ENCODE results near the gene CNN3.
"Not testable (repeated sequence)": the region's sequence is repeated elsewhere in the genome, so short reads cannot be mapped to it uniquely, and the experiment has no call there.

Gene CNN3

DNA sequence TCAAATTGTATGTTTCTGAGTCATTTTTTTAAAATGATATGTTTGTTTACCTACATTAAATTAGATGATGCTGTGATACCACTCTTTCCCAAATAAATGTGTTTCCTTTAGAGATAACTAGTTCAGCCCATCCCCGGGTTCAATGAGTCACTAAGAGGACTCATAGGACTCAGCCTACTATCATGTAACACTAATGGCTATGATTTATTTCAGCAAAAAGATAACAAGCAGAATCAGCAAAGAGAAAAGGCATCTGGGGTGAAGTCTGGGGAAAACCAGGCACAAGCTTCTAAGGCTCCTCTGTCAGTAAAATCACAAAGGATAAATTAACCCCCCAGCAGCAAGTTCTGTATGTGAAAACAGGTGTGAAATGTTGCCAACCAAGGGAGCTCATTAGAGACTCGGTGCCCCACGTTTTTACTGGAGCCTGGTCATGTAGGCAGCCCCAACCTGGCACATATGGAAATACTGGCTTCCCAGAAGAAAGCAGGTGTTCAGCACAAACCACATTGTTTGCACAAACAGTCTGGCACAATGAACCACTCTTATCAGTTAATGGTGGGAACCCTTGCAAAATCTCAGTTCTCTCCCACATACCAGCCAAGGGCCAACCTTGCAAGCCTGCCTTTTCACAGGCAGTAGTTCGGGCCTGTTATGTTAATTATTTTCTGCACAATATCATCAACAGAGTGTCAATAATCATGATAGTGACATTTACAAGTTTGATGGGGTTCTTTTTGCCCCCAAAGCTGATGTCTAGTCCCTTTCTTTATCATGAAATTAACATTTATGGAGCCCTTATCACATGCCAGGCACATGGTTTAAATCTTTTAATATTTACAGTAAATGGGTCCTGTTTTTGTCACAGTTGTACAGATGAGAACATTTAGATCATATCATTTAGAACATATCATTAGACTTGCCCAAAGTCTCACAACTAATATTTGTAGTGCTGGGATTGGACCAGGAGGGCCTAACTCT is 23.1 kb upstream of the CNN3 start:
- no peak for DNase-seq

DNA sequence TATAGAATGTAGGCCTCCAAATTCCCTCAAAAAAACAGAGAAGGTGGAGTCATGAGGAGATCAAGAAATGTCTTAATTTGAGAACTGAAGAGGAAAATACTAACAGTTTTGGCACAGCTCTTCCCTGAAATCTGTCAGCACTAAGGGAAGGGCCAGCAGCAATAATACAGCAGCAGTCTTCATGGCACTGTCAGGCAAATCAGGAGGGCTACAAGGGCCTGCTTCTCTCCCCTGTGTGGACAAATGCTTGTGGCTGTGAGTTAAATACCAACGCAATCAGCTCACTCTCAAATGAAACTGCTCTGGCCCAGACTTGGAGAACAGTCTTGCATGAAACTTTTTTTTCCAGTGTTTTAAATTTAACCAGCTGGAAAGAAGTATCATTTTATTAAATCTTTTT is 20.5 kb upstream of the CNN3 start:
- no peak for DNase-seq

- DNase-seq: no peak
Observed at GRCh38 chr1:94946886-94947285, 20.0 kb upstream of the CNN3 start.

GRCh38 chr1:94942171-94943128 is 15.5 kb upstream of the CNN3 start:
- no peak for DNase-seq

- DNase-seq: not testable (repeated sequence)
Observed at GRCh38 chr1:94941480-94941879, 14.6 kb upstream of the CNN3 start.

DNA sequence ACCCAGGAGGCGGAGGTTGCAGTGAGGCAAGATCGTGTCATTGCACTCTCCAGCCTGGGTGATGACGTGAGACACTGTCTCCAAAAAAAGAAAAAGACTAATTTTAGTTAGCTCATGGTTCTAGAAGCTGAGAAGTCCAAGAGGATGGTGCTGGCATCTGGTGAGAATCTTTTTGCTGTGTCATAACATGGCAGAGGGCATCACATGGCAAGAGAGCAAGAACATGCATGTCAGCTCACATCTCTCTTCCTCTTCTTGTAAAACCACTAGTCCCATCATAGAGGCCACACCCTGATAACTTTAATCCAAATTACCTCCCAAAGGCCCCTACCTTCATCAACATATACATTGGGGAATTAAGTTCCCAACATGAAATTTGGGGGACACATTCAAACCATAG is 13.8 kb upstream of the CNN3 start:
- DNase-seq: no peak

DNA sequence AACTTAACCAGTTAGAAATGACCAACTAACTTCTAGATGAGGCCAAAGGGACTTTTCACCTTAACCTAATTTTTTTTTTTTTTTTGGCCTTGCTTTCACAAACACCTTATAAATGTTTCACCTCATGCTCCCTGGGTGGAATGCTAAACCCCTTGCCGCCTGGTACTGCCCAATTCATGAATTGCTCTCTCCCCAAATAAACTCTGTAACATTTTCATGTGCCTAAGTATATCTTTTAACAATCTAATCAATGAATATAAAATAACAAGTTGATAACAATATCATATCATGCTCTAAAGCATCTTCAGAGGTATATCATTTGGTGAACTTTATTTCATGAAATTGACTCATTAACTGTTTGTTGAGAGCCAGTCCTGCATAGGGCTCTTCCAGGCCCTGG is 10.9 kb upstream of the CNN3 start:
- no peak for DNase-seq

DNA sequence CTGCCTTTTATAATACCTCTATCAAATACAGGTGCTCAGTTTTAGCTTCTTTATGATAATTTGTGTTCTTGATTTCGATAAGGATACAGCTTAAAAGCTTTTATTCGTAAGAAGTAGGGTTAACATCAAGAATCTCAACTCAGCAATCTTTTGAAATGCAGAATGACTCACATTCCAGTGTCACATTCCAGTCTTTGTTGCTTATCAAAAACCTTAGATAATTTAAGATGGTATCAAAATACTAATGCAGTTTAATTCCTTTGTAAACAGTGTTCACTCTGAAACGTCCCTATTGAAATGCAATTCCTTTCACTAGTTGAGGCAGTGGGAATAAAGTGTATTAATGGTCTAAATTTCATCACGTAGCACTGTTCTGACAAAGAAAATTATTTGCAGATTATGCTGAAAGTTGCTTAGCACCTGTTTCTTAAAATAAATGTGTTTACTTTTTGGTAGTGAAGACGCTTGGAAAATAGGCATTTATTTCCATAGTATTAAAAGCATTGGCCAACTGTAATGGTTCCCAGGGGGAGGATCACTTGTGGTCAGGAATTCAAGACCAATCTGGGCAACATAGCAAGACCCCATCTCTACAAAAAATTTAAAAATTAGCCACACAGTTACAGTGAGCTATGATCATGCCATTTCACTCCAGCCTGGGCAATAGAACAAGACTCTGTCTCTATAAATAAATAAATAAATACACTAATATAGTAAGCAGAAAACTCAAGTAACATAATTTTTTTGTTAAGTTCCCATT is 10.1 kb upstream of the CNN3 start:
- no peak for DNase-seq

DNA sequence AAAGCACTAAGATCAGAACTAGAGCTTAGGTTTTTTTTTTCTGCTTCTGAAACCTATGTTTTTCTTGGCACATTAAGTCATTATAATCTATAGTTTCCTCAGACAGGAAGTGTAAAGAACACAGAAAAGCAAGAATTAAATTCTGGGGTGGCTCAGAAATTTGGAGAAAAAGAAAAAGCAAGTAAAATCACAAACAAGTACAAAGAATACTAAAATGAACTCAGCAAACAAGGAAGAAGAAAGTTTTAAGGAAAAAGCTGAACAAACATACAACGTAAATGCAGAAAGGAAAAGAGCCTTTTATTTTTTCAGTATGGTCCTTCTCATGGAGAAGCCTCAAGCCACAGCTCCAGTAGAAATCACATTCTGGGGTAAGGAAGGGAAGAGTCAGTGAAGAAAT is 8.6 kb upstream of the CNN3 start:
- no peak for DNase-seq

GRCh38 chr1:94935034-94935433 is 8.1 kb upstream of the CNN3 start:
- DNase-seq: no peak

DNA sequence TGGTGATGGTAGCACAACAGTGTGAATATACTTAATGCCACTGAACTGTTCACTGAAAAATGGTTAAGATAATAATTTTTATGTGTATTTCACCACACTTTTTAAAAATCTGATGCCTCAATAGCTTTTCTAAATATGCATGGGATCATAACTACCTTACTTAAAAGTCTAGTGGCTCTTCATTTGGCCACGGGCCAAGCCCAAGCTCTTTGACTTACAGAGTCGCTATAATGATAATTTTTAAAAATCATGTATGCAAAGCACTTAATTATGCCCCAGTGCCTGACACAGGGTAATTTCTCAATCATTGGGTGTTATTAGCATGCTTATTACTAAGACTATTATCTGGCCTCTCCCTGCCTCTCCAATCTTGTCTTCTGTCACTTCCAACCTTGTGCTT is 7.6 kb upstream of the CNN3 start:
- DNase-seq: no peak

- no peak for DNase-seq
Observed at GRCh38 chr1:94931254-94931841, 4.4 kb upstream of the CNN3 start.

GRCh38 chr1:94929351-94930217 is 2.7 kb upstream of the CNN3 start:
- DNase-seq: no peak

GRCh38 chr1:94928293-94928939 is 1.5 kb upstream of the CNN3 start:
- DNase-seq: no peak

DNA sequence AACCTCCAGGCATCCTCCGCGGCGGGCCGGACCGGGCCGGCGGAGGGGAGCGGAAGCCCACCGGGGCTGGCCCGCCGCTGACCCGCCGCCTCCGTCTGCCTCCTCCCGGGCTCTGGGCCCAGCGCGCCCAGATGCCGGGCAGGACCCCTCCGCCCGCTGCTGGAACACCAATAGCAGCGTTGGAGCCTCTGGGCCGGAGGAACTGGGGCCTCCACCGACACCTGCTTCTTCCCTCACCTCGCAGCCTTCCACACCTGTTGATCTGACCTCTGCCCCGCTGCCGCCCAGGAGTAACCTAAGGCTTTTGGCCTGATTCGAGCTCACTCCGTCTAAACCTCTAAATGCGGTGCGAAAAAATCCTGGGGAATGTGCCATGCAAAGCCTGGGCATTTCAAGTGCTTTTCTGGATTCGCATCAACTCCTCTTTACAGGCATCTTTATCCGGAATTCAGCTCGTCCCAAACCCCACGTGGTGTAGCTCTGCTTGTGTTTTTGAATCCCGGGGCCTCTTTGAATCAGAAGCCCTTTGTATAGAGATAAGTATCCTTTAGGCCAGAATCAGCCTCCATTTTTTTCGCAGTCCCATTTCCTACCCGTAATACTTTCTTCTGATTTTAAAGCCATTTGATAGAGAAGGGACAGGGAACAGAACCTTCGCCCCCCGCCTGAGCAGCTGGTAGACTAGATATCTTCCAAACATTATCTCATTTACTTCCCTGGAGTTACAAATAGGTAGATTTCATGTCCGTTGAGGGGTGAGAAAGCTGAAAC is 680 bp upstream of the CNN3 start:
- no peak for DNase-seq

DNA sequence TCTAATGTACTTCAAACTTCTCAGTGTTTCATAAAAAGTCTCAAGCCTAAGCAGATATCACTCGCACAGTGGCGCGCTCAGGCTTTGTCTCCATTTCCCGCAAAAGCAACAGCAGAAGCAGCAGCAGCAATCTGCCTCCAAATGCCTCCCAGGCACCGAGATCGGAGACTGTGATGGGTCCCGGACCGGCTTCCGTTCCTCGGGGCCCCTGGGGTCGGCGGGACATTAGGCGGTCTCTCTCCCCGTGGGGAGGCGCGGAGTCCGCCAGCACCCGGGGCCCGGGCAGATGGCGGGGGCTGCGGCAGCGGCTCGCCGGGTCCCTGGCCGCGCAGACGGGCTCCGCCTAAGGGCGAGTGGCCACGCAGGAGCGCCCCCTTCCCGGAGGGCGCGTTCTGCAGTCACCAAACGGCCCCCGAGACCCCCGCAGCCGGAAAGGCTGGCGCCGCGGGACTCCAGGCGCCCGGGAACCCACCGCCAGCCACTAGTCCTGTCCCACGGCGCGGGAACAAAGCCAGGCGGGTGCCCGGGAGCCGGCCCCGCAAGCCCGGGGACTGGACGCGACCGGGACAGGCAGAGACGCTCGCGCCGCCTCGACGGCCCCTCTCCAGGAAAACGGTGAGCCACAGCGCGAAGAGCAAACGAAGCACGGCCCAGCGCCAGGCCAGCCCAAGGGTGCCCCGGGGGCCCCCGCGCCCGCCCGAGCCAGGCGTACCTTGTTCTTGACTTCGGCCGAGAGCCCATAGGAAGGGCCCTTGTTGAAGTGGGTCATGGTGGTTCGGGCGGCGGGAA is 590 bp downstream of the CNN3 start:
- DNase-seq: peak; percentile 9

GRCh38 chr1:94925561-94926125 is 1.3 kb downstream of the CNN3 start:
- DNase-seq: no peak

DNA sequence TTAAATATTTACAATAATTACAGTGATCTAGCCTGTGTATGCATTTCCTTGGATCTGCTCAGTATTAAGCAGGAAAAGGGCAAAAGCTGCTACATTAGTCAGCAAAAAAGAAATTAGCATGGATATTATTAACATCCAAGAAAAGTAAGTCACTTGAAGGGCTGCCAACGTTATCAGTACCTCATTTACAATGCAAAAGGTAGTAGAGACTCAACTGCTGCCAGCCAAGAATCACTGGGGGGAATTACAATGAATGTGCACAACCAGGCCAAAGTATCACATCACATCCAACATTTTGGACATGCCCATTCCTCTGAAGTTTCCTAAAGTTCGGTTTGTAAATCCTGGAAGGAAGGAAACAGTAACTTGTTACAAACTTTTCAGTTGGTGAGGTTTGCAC is 1.9 kb downstream of the CNN3 start:
- no peak for DNase-seq

DNA sequence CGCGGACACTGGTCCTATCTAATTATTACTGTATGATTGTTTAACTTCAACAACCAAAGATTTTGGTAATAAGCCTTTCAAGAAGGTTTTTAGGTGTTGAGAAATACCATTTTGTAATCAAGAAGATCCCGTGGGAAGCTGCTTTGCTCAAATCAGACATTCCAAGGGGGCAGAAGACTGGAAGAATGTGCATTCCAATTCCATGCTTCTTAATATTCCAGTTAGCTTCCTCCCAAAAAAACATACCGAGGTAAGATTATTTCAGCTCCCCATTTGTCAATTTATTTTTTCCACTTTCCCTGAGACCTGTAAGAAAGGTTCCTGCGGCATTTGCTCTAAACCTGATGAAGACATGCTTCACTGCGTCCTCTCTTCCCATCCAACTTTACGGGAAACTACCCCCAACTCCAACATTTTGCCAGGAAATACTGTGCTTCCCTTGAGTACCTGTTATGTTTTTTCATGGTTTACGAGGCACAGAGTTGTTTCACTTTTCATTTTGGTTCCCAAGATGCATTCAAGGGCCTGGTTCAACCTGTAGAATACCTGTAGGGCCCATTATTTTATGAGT is 4.1 kb downstream of the CNN3 start:
- no peak for DNase-seq

All from activated naive CD4-positive, alpha-beta T cell treated with Interleukin-2 at 50 U/mL for 16 hours (primary cell).